Kidney epithelial cell (primary cell): ENCODE measurements around the gene PDZRN4. TPM values are rescaled to one million over a fixed set of nuclear protein-coding genes. Genes with fewer than 3 reads are reported as not detected.

Experiments used
- DNase-seq: peaks from one replicate; pipeline ENCODE4 v3.0.0-alpha.2; 2010; ENCODE audit warnings: low read depth
- H3K27me3 ChIP-seq: 2 replicates; pipeline ENCODE4 v1.6.0; 2011; ENCODE audit warnings: low read length; ENCODE audit not compliant: control insufficient read depth, insufficient read depth
- H3K36me3 ChIP-seq: 2 replicates; pipeline ENCODE4 v1.5.1; 2011; ENCODE audit warnings: low read length; ENCODE audit not compliant: control insufficient read depth, insufficient read depth
- H3K4me3 ChIP-seq: 2 replicates; pipeline ENCODE4 v1.5.1; 2011; ENCODE audit warnings: low read depth, mild to moderate bottlenecking, control low read depth, low read length
- CTCF ChIP-seq: IDR thresholded peaks from 2 replicates; pipeline ENCODE4 v1.5.1; 2011; ENCODE audit warnings: mild to moderate bottlenecking, moderate library complexity, low read length, control low read depth, inconsistent platforms; ENCODE audit not compliant: insufficient read depth, poor library complexity, severe bottlenecking
- total RNA-seq: library from RNA; depleted of rRNA; stranded (reverse); fragments of >200 nt; gene quantifications from 2 replicates; pipeline ENCODE4 v1.2.3, GENCODE V29; 2015

Gene PDZRN4
- total RNA-seq, 1 donor from 2014 or later: not detected

- no peak for DNase-seq
- TF ChIP-seq CTCF: no peak
- Histone ChIP-seq H3K27me3 (no peaks in the 10 kb centered on the region), H3K36me3 (no peaks in the 10 kb centered on the region), H3K4me3 (no peak overlapping the region)
Observed at GRCh38 chr12:41474001-41474400, 285.9 kb downstream of the PDZRN4 start.

DNA sequence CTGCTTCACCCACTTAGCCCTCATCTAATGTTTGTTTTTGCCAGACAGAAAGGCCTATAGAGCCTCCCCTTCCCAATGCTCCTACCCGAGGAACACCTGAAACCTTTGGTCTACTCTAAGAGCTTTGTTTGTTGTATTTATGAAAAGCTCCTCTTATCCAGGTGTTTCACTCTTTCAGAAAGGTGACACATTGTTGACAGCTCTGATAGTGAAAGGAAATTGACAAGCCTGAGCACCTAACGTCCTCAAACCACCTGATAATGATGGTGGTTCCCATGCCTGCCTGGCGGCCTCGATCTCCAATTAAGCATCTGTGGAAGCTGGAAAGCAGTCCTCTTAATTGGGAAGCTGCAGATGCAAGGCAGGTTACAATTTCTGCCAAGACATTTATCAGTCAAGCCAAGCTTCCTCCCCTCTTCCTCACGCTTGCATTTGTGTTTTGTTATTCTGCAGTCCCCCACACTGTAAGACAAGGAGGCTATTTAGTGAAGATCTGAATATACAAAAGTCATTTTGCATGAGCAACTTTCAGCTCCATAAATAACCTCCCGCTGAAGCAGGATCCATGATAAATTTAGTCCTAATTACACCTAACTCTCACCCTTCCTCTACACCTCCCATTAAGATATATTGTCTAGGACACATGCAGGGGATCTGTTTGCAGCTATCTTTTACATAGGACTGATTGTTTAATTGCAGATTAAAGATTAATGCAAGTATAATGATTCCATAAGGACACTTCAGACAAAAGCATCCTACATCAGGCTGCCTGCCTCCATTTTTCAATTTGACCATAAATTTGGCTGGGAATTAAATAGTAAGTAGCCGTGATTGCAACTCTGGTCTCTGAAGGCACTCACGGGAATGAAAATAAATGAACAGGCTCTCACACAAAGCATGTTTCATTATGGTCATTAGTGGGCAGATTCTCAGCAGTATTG lies 288.6 kb downstream of the PDZRN4 start:
- DNase-seq: no peak
- Histone ChIP-seq H3K36me3 (no peaks in the 10 kb centered on the region), H3K4me3 (no peak overlapping the region), H3K27me3 (no peaks in the 10 kb centered on the region)
- TF ChIP-seq CTCF: no peak

- Histone ChIP-seq H3K4me3 (no peak overlapping the region), H3K27me3 (no peaks in the 10 kb centered on the region), H3K36me3 (no peaks in the 10 kb centered on the region)
- DNase-seq: no peak
- no peak for TF ChIP-seq CTCF
Observed at GRCh38 chr12:41479426-41479825, 291.3 kb downstream of the PDZRN4 start.

DNA sequence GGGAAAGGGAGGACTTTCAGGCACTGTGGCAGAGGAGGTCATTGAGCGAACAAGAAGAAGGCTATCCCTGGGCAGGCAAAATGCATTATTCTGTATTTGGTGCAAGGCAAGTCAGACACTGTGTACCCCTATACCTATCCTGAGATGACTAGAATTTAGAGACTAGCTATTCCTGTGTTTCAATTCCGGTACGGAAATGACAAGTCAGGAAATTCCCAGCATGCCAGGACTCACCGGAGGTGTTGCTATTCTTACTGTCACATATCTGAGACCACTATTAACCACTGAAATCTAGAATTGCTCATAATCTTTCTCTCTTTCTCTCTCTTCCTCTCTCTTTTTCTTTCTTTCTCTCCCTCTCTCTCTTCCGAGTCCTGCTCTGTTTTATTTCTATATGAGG lies 297.1 kb downstream of the PDZRN4 start:
- TF ChIP-seq CTCF: no peak
- Histone ChIP-seq H3K36me3 (no peaks in the 10 kb centered on the region), H3K4me3 (no peak overlapping the region), H3K27me3 (no peaks in the 10 kb centered on the region)
- no peak for DNase-seq

DNA sequence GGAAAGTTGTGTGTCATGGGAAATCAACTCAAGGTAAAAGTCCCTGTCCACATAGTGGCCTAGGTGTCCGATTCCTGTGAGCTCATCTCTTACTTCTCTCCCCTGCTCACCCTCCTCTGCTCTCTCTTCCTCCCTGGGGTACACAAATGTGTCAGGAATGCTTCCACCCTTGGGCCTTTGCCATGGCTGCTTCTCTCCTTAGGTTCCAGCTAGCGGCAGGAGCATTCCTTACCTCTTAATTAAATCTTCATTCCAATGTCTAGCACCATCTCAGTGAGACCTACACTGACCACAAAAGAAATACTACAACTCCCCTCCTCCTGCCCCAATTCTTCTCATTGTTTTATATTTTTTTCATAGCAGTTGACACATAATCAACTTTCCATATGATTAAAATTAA lies 298.6 kb downstream of the PDZRN4 start:
- no peaks in the 10 kb centered on the region for H3K27me3 ChIP-seq
- peak; percentile 5 for DNase-seq

More for the DNA sequence above, 298.6 kb downstream of the PDZRN4 start:
- no peak for TF ChIP-seq CTCF
- H3K4me3 ChIP-seq: no peak overlapping the region
- no peaks in the 10 kb centered on the region for H3K36me3 ChIP-seq
